ENCODE results near the gene TENM4.
A peak's percentile ranks its signal among the peaks of the same experiment; 100 is the strongest.

Gene TENM4

GRCh38 chr11:78660471-78660870 is 780.4 kb downstream of the TENM4 start:
- DNase-seq = no peak

DNA sequence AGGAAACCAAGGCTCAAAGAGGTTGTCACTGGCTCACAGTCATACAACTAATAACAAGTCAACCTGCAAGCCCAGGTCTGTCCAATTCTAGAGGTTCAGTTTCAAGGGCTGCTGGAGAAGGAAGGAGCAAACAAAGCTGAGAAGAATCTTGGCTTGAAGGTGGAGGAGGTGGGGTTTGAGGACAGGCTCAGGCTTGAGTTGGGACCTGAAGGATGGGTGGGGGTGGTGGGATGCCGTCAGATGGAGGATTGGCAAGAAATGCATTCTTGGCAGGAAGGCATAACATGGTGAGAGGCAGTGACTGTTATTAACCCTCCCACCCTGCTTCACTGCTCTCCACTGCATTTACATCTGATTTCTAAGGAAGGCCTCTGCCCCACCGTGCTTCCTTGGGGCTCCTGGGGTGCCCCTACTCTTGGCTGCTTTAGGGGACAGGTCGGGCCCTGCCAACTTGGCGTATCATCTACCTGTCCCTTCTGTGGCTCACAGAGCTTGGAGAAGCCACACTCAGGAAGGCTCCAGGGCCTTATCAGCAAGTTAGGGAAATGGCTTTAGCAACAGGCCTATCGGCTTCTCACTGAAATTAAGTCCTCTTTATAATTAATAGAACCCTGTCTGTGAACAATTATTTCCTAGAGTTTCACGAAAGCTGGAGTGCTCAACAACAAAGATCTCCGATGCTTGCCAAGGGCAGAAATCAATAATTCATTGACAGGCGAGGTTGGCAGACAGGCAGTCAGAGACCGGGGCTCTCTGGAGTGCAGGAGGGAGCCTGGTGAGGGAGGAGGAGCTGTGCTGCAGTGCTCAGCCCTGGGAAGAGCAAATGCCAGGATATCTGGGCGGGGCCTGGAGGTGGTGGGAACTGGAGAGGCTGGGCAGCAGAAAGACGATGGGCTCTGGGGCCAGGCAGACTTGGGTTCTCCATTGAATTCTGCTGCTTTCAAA is 781.2 kb downstream of the TENM4 start:
- DNase-seq = no peak

- DNase-seq = no peak
Observed at GRCh38 chr11:78657968-78658839, 782.6 kb downstream of the TENM4 start.

DNA sequence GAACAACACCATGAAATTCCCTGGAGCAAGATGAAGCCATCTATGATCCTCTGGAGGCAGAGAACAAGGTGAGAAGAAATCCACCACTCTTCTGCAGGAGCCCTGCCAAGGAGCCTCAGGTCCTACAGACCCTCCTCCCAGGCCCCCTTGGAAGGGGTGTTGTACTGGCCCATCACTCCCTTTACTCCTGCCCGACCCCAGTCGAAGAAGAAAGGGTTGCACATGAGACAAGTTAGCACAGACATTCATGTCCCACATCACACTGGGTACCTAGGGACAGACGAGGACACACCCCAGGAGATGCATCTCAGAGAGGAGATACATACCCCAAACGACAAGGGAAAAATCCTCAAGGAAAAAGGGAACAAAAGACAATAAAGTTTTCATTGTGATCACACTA is 783.4 kb downstream of the TENM4 start:
- DNase-seq = no peak

- DNase-seq = no peak
Observed at GRCh38 chr11:78656984-78657383, 783.8 kb downstream of the TENM4 start.

DNA sequence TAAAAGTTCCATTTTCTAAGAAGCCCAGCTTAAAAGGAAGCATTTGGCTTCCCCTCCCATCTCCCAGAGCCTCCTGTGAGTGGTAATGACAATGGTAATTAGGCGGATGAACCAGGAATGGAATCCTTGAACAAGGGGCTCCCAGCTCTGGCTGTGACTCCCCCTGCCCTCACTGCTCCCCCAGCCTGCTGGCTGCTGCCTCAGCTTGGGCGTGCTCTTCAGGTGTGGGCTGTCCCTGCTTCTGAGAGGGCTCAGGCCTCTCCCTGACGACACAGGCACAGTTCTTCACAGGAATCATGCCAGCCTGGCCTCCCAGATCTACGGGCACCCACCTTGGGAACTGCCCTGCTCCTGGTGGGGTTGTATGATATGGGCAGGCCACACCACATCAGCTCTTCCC is 784.5 kb downstream of the TENM4 start:
- DNase-seq = no peak

GRCh38 chr11:78655561-78655960 is 785.3 kb downstream of the TENM4 start:
- no peak for DNase-seq

- DNase-seq = no peak
Observed at GRCh38 chr11:78654866-78655265, 786.0 kb downstream of the TENM4 start.

DNA sequence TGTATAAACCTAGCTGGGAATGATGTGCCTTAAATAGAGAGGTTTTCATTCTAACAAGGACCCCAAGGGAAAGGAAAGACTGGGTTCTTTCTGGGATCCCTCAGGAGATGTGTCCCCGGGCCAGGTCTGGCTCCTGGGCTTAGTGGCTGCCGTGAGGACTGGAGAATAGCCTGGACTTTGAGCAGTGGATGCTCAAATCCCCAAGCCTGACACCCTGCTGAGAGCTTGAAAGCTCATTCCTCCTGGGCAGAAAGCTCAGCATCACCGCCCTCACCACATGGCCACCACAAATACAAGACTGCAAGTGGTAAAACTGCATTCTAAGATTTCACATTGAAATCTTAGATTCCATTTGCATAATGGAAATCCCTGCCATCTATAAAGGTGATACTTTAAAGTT is 786.8 kb downstream of the TENM4 start:
- no peak for DNase-seq

DNA sequence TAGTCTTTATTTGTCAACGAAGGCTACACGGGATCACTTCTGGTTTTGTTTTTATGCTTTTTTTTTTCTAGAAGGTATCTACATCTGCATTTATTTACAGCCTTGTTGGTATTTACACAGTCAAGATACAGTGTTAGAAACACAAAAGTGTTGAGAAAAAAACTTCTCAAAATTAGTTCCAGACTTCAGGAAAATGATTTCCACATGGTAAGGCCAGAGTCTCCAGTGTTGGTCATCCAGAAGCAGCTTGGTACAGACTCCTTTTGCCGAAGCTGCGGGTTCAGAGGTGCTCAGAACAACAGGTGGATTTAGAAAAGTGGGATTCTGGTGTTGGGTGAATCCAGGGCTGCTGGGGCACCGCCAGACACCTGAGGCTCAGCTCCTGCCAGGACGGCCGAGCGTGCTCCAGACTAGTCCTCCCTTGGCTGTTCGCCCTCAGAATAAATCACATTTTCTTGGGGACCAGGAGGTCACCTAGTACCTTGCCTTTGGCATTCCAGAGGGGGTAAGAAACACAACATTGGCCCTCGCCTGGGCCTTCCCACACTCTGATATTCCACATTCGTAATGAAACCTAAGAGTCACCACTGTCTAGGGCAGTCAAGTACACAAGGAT is 787.4 kb downstream of the TENM4 start:
- no peak for DNase-seq

DNA sequence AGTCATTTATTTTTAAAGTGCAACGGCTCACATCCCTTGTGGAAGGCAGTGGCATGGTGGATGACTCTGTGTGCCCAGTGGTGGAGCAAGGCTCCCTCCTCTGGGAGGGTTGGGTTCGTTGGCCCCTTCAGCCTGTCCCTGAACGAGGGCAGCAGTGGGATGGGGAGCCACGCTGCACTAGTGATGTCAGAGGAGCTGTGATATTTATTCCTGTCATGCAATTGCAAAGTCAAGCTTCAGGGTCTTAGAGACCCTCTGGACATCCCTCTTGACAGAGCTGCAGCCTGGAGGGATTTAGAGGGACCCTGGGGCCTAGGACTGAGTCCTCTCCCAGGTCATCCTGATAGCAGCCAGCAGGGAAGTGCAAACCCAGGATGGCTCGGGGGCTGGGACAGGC is 788.0 kb downstream of the TENM4 start:
- no peak for DNase-seq

GRCh38 chr11:78651923-78652842 is 788.6 kb downstream of the TENM4 start:
- no peak for DNase-seq

DNA sequence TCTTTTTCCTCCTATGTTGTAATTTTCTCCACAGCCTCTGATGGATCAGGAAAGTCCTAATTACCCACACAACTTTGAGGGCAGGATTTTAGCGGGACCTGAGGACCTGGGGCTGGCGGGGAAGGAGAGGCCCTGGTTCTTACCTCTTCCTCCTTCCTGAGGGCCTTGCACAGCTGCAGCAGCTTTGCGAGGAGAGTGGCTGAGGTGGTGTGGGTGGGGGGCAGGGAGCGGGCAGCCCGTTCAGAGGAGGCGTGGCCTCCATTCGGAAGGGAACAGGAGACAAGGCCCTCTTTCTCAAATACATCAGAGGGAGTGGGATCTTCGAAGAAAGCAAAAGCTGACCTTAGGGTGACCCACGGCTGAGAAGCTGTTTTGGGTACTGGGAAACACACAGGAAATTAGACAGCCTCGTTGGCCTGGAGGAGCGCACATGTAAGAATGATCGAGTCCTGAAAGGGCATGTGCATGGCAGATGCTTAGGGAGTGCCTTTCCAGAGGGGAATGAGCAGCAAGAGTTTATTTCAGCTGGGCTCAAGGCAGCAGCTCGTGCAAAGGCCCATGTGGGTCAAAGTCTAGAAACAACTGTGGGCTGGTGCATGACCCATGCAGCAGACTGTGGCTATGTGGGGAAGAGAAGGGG is 789.6 kb downstream of the TENM4 start:
- no peak for DNase-seq

- DNase-seq = no peak
Observed at GRCh38 chr11:78649361-78650215, 791.2 kb downstream of the TENM4 start.

- no peak for DNase-seq
Observed at GRCh38 chr11:78647986-78648875, 792.6 kb downstream of the TENM4 start.

GRCh38 chr11:78647266-78647915 is 793.4 kb downstream of the TENM4 start:
- DNase-seq = no peak

DNA sequence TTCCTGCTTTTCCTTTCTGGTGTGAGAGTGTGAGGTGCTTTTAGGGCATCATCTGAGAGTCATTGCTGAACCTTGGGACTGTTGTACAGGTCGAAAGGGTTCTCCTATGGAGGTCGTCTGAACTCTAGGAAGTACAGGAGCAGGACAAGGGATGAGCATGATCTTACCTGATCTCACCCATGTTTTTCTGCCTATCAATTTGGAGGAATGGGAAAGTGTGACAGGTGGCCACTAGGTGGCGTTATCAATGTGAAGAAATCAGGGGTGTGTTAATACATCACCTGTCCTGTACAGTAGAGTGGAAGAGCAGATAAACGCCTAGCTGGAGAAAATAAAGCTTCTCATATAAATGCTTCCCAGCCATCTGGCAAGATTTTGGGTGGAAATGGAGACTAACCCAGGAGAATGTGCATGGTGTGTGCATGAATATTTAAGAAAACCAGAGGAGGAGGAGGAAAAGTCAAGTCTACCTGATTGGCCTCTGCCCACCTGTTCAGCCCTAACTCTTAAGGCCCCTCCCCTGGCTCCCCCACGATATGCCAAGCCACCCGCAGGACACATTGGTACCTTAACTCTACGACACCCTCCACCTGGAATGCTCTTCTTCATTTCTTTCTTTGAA is 794.2 kb downstream of the TENM4 start:
- DNase-seq = peak; percentile 25

Data from NCI-H1694 treated with DMSO at 0.1 percent for 48 hours (cell line).